HepG2 (cell line): ENCODE measurements around the gene ARL4C. TPM values are rescaled to one million over a fixed set of nuclear protein-coding genes. Genes with fewer than 3 reads are reported as not detected.

Source experiments
- ATAC-seq: fragments of 200-7000 bp; cut with Tn5 transposase; 3 replicates; pipeline ENCODE4 v1.9.1; 2020; ENCODE audit warnings: mild to moderate bottlenecking, moderate library complexity
- BruUV-seq: library from RNA; stranded (reverse); fragments of 400-500 nt; replicated peaks from 2 replicates; lab custom pipeline; 2021; lab: Mats Ljungman, UMichigan
- CTCF ChIA-PET: fragments of 300-600 bp; formaldehyde crosslinking; extraction: SDS; loops from one replicate; lab custom pipeline; 2021; ENCODE audit warnings: low total read pairs, inconsistent platforms, low intra/inter-chr PET ratio; lab: Yijun Ruan, JAX
- POLR2A ChIA-PET: fragments of 350-600 bp; sonication (Branson Sonifier 250); formaldehyde crosslinking; loops from one replicate; lab custom pipeline; 2020; ENCODE audit warnings: antibody characterized with exemption, inconsistent platforms; lab: Yijun Ruan, JAX
- DNase-seq: peaks from one replicate; pipeline ENCODE4 v3.0.0-alpha.2; 2015; ENCODE audit warnings: low spot score
- FAIRE-seq: peaks from 3 replicates; lab custom pipeline; 2011; peaks lifted over from hg19 to GRCh38; lab: Jason Lieb, UNC
- H2AFZ ChIP-seq: one replicate; pipeline ENCODE4 v1.6.1; 2011; ENCODE audit warnings: low read length, inconsistent platforms
- H3K27ac ChIP-seq: fragments of 300-600 bp; 3 replicates; pipeline ENCODE4 v1.8.0; 2011; ENCODE audit warnings: mixed run types, mild to moderate bottlenecking, mixed read lengths, low read length, inconsistent platforms; ENCODE audit not compliant: insufficient read depth; ENCODE audit errors: extremely low read length
- H3K27me3 ChIP-seq, 2 experiments: fragments of 200-600 bp in 1 of 2; 2 replicates in 1 of 2; 3 replicates in 1 of 2; pipeline versions ENCODE4 v1.6.0 to v1.8.0; 2011; ENCODE audit warnings: low read length in 2 of 2, mild to moderate bottlenecking in 2 of 2, moderate library complexity in 2 of 2, inconsistent platforms in 1 of 2; ENCODE audit not compliant: insufficient read depth in 2 of 2, control insufficient read depth in 1 of 2
- H3K36me3 ChIP-seq, 2 experiments: fragments of 200-600 bp in 1 of 2; replicated peaks in 1 of 2; 2 replicates in 1 of 2; 3 replicates in 1 of 2; pipeline versions ENCODE4 v1.5.1 to v1.8.0; 2011; ENCODE audit warnings: low read length in 2 of 2, inconsistent platforms in 1 of 2; ENCODE audit not compliant: insufficient read depth in 2 of 2, control insufficient read depth in 1 of 2
- H3K4me1 ChIP-seq: 2 replicates; pipeline ENCODE4 v1.5.1; 2012; ENCODE audit warnings: low read length, inconsistent platforms; ENCODE audit not compliant: insufficient read depth
- H3K4me2 ChIP-seq: 2 replicates; pipeline ENCODE4 v1.6.0; 2011; ENCODE audit warnings: low read depth, low read length, inconsistent platforms
- H3K4me3 ChIP-seq, 3 experiments: fragments of 200-600 bp in 1 of 3; sonication (generic), shearing (Covaris generic) in 1 of 3; replicated peaks in 1 of 3; 2 replicates each; pipeline ENCODE4 v1.5.1; 2011 to 2016; ENCODE audit warnings: low read length in 3 of 3, inconsistent platforms in 2 of 3, low read depth in 2 of 3, mild to moderate bottlenecking in 2 of 3, control low read depth in 1 of 3, mixed read lengths in 1 of 3; ENCODE audit not compliant: insufficient read depth in 1 of 3
- H3K79me2 ChIP-seq: one replicate; pipeline ENCODE4 v1.6.1; 2011; ENCODE audit warnings: low read length, inconsistent platforms; ENCODE audit not compliant: insufficient read depth
- H3K9ac ChIP-seq: 2 replicates; pipeline ENCODE4 v1.6.0; 2011; ENCODE audit warnings: mild to moderate bottlenecking, low read depth, low read length, inconsistent platforms; ENCODE audit not compliant: insufficient read depth
- H3K9me3 ChIP-seq: 2 replicates; pipeline ENCODE4 v1.5.1; 2012; ENCODE audit warnings: mild to moderate bottlenecking, low read length
- H4K20me1 ChIP-seq: 2 replicates; pipeline ENCODE4 v1.6.0; 2011; ENCODE audit warnings: inconsistent platforms, mild to moderate bottlenecking, low read length, moderate library complexity; ENCODE audit not compliant: insufficient read depth
- BRCA1 ChIP-seq: sonication (generic); formaldehyde crosslinking; IDR thresholded peaks from 2 replicates; pipeline ENCODE4 v1.4.0; 2020; ENCODE audit warnings: missing genetic modification reagents
- MAFK ChIP-seq, 2 experiments: IDR thresholded peaks in 1 of 2; conservative IDR thresholded peaks in 1 of 2; 2 replicates each; pipeline ENCODE4 v1.6.1; 2011; ENCODE audit warnings: improper control_type of control experiment in 2 of 2, low read length in 2 of 2
- NFE2L2 ChIP-seq: fragments of 150-350 bp; IDR thresholded peaks from 2 replicates; pipeline ENCODE4 v1.6.1; 2014; ENCODE audit warnings: low read length
- ZNF12 ChIP-seq: sonication (generic); formaldehyde crosslinking; IDR thresholded peaks from 2 replicates; pipeline ENCODE4 v1.5.0; 2020; ENCODE audit warnings: missing genetic modification reagents
- WGBS: methylation state at CpG from one replicate; pipeline ENCODE4 v1.1.6; 2017; ENCODE audit warnings: low lambda C conversion rate; 5-methylcytosine and 5-hydroxymethylcytosine counted together
- in situ Hi-C: cut with HindIII; loops from 2 replicates; pipeline ENCODE4 v1.10.0; 2017; ENCODE audit warnings: low pct_unique_long_range_greater_than_20kb; ENCODE audit not compliant: extremely low pct_ligation_motif_present
- intact Hi-C: fragments of 100-400 bp; cut with micrococcal nuclease; formaldehyde crosslinking; loops from one replicate; pipeline ENCODE4 v1.10.0; 2022; ENCODE audit not compliant: unreplicated experiment
- polyA plus RNA-seq, 8 experiments: library from polyadenylated mRNA; depleted of rRNA in 3 of 8; stranded (reverse) in 7 of 8; unstranded in 1 of 8; fragments of >200 nt; fragmentation: Illumina TruSeq in 4 of 8; extraction: Trizol in 4 of 8; gene quantifications; 2 replicates each; pipeline versions ENCODE4 v1.2.1 to v1.2.3, GENCODE V29; 2011 to 2016; ENCODE audit warnings: low read depth in 4 of 8, missing spikeins in 1 of 8, mixed read lengths in 1 of 8; ENCODE audit not compliant: insufficient read depth in 1 of 8
- total RNA-seq, 5 experiments: library from RNA; depleted of rRNA; stranded (reverse); fragments of >200 nt; fragmentation: Illumina TruSeq; extraction: Trizol; gene quantifications; 2 replicates each; pipeline ENCODE4 v1.2.3, GENCODE V29; 2016; ENCODE audit warnings: low read depth in 1 of 5

Gene ARL4C
- total and polyA plus RNA-seq, 2 of the 13 experiments (the other 11 are each of a cell fraction or from before 2014, with no cell fraction given): 0.07 to 0.15 TPM

DNA sequence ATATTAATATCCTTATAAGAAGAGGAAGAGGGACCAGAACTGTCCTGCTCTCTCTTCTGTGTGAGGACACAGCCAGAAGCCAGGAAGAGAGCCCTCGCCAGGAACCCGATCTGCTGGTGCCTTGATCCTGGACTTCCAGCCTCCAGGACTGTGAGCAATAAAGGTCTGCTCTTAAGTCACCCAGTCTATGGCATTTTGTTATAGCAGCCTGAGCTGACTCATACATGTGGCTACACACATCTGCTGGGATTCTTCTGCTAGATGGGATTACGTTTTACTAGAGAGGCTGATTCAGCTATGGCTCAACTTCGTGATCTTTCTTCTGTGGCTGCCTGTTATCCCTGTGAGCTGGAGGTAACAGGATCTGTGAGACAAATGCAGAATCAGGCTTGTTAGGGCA is 29.6 kb downstream of the ARL4C start:
- DNase-seq (no peak), ATAC-seq (no peak), FAIRE-seq (no peak)
- intact Hi-C loops: no loop called here
- Histone ChIP-seq H3K27me3 (peaks cover 0 to 18% of the 10 kb centered on the region in 2 experiments; a peak in 2 of 5 replicates), H3K27ac (no peak overlapping the region), H3K4me2 (no peak overlapping the region), H3K9ac (no peak overlapping the region), H3K36me3 (no peaks in the 10 kb centered on the region), H4K20me1 (no peaks in the 10 kb centered on the region), H2AFZ (no peak overlapping the region), H3K4me1 (peaks cover 8% of the 10 kb centered on the region; the same call in 1 of the 2 replicates), H3K79me2 (no peaks in the 10 kb centered on the region), H3K4me3 (no peak overlapping the region), H3K9me3 (no peaks in the 10 kb centered on the region)
- TF ChIP-seq ZNF12 (peak; percentile 96), NFE2L2 (no peak)
- in situ Hi-C loops: no loop called here
- ChIA-PET POLR2A (no interaction called here), CTCF (no interaction called here)
- BruUV-seq: no TSS peak
- WGBS: 19% methylated on average over 4 of the region's 4 CpGs

DNA sequence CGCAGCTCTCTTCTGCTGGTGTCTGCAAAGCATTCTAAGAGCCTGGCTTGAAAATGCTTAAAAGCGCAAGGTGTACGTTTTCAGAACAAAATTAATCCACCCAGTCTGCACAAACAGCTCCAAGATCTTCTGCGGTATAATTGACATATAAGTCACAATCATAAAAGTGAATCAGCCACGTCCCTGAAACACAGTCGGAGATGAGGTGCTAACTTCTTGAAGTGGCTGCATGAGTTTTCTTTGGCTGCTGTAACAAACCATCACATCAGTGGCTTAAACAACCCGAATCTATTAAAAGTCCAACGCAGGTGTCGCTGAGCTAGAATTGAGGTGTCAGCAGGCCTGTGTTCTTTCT is 32.6 kb downstream of the ARL4C start:
- Histone ChIP-seq H3K4me1 (peaks cover 8% of the 10 kb centered on the region; the same call in 1 of the 2 replicates), H3K9me3 (no peaks in the 10 kb centered on the region), H3K36me3 (no peaks in the 10 kb centered on the region), H3K4me2 (no peak overlapping the region), H2AFZ (no peak overlapping the region), H3K4me3 (no peak overlapping the region), H3K27ac (no peak overlapping the region), H3K79me2 (no peaks in the 10 kb centered on the region), H3K27me3 (peaks cover 0 to 23% of the 10 kb centered on the region in 2 experiments; a peak in 2 of 5 replicates), H3K9ac (no peak overlapping the region), H4K20me1 (no peaks in the 10 kb centered on the region)
- WGBS: 73% methylated on average over 9 of the region's 9 CpGs
- DNase-seq: no peak
- CTCF ChIA-PET: no interaction called here
- TF ChIP-seq BRCA1 (CRISPR knock-in tag): no peak
- TF ChIP-seq MAFK (conservative IDR thresholded peaks at IDR 0.05 in 1 of 2, IDR thresholded peaks at IDR 0.05 in 1 of 2; ENCODE audit: low read length in 2 of 2): peak; percentile 11 to 34; a peak in 2 of 4 replicates
- no TSS peak for BruUV-seq
- in situ Hi-C loops (no loop called here), intact Hi-C loops (no loop called here)
- no peak for ATAC-seq
- POLR2A ChIA-PET: no interaction called here
- peak; percentile 36 for FAIRE-seq
